Measurements from ENCODE around the gene ZNF644.

ZNF644 gene

GRCh38 chr1:91014475-91014874 is 7.4 kb downstream of the ZNF644 start:
- ChIA-PET POLR2A (no interaction called here), CTCF (no interaction called here)
- no peak for DNase-seq (ENCODE audit: extremely low spot score)
- TF ChIP-seq, protein P1, sequence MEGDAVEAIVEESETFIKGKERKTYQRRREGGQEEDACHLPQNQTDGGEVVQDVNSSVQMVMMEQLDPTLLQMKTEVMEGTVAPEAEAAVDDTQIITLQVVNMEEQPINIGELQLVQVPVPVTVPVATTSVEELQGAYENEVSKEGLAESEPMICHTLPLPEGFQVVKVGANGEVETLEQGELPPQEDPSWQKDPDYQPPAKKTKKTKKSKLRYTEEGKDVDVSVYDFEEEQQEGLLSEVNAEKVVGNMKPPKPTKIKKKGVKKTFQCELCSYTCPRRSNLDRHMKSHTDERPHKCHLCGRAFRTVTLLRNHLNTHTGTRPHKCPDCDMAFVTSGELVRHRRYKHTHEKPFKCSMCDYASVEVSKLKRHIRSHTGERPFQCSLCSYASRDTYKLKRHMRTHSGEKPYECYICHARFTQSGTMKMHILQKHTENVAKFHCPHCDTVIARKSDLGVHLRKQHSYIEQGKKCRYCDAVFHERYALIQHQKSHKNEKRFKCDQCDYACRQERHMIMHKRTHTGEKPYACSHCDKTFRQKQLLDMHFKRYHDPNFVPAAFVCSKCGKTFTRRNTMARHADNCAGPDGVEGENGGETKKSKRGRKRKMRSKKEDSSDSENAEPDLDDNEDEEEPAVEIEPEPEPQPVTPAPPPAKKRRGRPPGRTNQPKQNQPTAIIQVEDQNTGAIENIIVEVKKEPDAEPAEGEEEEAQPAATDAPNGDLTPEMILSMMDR (IDR thresholded peaks at IDR 0.05; ENCODE audit: control extremely low read depth, extremely low read depth, low read depth, missing control alignments) = no peak

GRCh38 chr1:91013302-91013701 is 8.5 kb downstream of the ZNF644 start:
- DNase-seq (ENCODE audit: extremely low spot score) = no peak
- POLR2A ChIA-PET = no interaction called here
- CTCF ChIA-PET = no interaction called here
- TF ChIP-seq, protein P1 (IDR thresholded peaks at IDR 0.05; ENCODE audit: control extremely low read depth, extremely low read depth, low read depth, missing control alignments) = no peak

DNA sequence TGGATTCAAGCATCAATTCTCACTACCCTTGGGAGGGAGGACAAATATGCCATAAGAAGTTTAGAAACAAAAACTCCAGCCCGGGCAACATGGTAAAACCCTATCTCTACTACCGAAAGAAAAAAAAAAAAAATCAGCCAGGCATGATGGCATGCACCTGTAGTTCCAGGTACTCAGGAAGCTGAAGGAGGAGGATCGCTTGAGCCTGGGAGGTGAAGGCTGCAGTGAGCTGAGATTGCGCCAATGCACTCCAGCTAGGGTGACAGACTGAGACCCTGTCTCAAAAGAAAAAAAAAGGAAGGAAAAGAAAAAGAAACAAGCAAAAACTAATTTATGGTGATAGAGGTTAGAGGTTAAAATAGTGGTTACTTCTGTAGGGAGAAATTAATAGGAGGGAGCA is 9.6 kb downstream of the ZNF644 start:
- no peak for DNase-seq (ENCODE audit: extremely low spot score)
- ChIA-PET POLR2A (interaction anchor here (0.6 to 1.0 kb wide), 2 partner anchors 9 to 650 kb away, joined by 4 read pairs; no protein-coding TSS in a partner anchor), CTCF (no interaction called here)
- TF ChIP-seq, protein P1 (IDR thresholded peaks at IDR 0.05; ENCODE audit: control extremely low read depth, extremely low read depth, low read depth, missing control alignments) = no peak

DNA sequence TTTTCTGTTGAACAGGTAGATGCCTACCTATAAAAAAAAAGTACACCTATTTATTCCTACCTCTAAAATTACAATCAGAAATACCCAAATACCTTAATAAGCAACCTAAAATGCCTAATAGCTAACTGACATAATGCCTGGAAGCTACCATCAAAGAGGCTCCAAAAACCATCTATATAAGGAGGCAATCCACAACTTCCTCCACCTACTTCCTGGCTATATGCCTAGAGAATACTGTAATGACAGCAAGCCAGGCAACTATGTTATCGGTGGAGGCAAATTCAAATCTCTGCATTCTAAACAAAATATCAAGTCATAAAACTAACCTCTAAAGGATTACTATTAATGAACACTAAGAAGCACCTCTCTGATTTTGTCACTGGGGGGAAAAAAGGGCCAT is 10.1 kb downstream of the ZNF644 start:
- POLR2A ChIA-PET = interaction anchor here (1.0 kb wide), 1 partner anchor 9 kb away, joined by 4 read pairs; no protein-coding TSS in a partner anchor
- CTCF ChIA-PET = interaction anchor here (1.9 kb wide), 1 partner anchor 17 kb away, joined by 4 read pairs; no protein-coding TSS in a partner anchor
- no peak for DNase-seq (ENCODE audit: extremely low spot score)
- TF ChIP-seq, protein P1 (IDR thresholded peaks at IDR 0.05; ENCODE audit: control extremely low read depth, extremely low read depth, low read depth, missing control alignments) = no peak

GRCh38 chr1:91007827-91008226 is 14.0 kb downstream of the ZNF644 start:
- CTCF ChIA-PET = no interaction called here
- DNase-seq (ENCODE audit: extremely low spot score) = no peak
- POLR2A ChIA-PET = no interaction called here
- TF ChIP-seq, protein P1 (IDR thresholded peaks at IDR 0.05; ENCODE audit: control extremely low read depth, extremely low read depth, low read depth, missing control alignments) = no peak

GRCh38 chr1:91007092-91007491 is 14.7 kb downstream of the ZNF644 start:
- TF ChIP-seq, protein P1 (IDR thresholded peaks at IDR 0.05; ENCODE audit: control extremely low read depth, extremely low read depth, low read depth, missing control alignments) = no peak
- POLR2A ChIA-PET = no interaction called here

More at GRCh38 chr1:91007092-91007491, 14.7 kb downstream of the ZNF644 start:
- CTCF ChIA-PET = interaction anchor here (1.2 kb wide), 1 partner anchor 11 kb away, joined by 3 read pairs; no protein-coding TSS in a partner anchor
- DNase-seq (ENCODE audit: extremely low spot score) = no peak

Measured in GM10248 (cell line).